NCI-H1694 (cell line): ENCODE data around the gene RUNX2.

Source experiments
- DNase-seq: peaks from one replicate; lab custom pipeline; 2025; lab: John Stamatoyannopoulos, UW

The RUNX2 gene

DNA sequence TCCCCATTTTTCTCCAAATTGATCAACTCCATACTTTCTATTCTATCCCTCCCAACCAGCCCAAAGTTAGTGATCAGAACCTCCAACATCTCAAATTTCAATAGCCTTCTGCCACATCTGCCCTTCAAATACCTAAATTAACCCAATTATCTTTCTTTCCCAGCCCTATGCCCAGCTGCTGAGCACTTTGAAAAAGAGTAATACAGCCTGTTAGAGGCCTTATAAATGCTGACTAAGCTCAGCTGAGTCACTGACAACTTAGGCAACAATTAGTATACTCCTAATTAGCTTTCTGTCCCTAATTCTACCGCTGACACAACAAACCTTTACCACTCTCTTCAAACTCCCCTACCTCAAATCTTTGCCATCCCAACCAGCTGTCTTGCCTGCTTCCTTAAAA lies 23.5 kb downstream of the RUNX2 start:
- DNase-seq: no peak

- DNase-seq: no peak
Observed at GRCh38 chr6:45353654-45354053, 25.5 kb downstream of the RUNX2 start.

- DNase-seq: no peak
Observed at GRCh38 chr6:45364466-45364865, 36.3 kb downstream of the RUNX2 start.

- no peak for DNase-seq
Observed at GRCh38 chr6:45365036-45365435, 36.9 kb downstream of the RUNX2 start.

DNA sequence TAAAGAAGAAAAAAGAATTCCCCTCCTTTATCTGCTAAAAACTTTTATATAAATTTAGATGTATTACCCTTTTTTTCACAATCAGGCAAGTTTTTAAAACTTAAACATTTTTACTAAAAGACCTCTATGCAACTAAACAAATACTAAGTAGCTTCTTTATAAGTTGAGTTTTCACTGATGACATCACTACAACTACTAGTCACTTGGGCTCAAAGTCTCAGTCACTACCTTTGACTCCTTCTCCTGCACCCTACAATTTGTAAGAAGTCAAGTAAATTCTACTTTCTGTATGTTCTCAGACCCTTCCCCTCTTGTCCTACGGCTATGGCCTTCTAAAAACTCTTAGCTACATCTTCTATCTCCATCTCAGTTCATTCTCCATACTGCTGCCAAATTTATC lies 38.4 kb downstream of the RUNX2 start:
- DNase-seq: no peak

- DNase-seq: no peak
Observed at GRCh38 chr6:45367999-45368398, 39.9 kb downstream of the RUNX2 start.

GRCh38 chr6:45369870-45370269 lies 41.7 kb downstream of the RUNX2 start:
- DNase-seq: no peak

GRCh38 chr6:45371924-45372573 lies 43.9 kb downstream of the RUNX2 start:
- no peak for DNase-seq

DNA sequence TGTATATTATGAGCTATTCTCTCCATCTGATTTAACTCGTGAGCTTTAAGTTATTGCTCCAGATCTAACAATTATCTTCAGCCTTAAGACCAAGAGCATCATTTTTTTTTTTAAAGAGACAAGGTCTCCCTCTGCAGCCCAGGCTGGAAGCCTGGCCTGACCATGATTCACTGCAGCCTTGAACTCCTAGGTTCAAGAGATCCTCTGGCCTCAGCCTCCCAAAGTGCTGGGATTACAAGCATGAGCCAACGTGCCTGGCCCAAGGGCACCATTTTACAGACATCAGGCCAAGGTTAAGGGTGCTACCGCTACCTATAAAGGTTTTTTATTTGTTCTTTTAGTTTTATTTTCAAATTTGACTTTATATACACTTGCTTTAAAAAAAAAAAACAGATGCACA lies 47.3 kb downstream of the RUNX2 start:
- DNase-seq: no peak

DNA sequence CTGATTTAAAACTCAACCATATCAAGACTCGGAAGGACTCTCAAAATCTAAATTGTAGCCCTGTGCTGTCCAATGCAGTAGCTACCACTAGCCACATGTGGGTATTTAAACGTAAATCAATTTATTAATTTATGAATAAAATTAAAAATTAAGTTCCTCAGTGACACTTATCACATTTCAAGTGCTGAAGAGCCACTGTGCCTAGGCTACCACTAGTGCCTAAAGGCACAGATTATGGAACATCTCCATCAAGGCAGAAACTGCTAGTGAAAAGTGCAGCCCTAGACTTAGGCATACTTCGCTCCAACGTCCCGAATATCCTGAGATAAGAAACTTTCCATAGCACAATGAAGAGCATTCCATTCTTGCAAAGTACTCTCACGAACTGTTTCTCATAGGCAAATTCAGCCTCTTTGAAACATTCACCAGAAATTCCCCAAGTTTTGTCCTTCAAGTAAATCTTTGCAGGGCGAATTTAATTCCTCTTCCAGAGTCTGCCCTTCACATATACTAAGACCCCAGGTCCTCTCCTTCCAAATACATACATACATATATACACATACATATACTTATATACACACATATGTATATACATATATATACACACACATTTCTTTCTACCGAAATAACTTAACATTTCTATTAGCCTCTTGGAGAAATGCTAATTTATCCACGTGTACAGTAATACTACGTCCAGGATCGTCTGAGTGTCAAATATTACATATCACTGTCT lies 48.3 kb downstream of the RUNX2 start:
- no peak for DNase-seq

DNA sequence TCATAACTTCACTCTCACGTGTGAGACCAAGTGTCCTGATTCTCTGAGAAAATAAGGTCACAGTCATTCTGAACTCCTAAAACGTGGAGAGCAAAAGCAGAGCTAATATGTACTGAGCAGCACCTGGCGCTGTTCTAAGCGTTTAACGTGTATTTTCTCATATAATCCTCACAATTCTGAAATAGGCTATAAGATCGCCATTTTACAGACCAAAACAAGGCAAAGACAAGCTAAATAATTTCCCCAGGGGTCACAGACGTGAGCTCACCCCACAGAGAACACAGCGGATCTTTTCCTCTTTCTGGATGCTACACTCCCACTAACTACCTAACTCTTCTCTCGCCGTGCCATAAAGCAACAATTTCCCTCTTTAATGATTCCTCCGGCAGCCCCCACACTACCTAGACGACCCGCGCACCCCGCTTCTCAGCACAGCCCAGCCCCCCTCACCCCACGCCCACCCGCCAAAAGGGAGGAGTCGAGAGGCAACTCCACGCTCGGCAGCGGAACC lies 49.0 kb downstream of the RUNX2 start:
- DNase-seq: peak; percentile 53

GRCh38 chr6:45377554-45378333 lies 49.6 kb downstream of the RUNX2 start, which contains the start of gene SUPT3H:
Gene SUPT3H, minus strand, starts transcription at chr6:45377934.
- peak; percentile 72 for DNase-seq

- DNase-seq: peak; percentile 52
Observed at GRCh38 chr6:45378334-45378926, 50.3 kb downstream of the RUNX2 start.

DNA sequence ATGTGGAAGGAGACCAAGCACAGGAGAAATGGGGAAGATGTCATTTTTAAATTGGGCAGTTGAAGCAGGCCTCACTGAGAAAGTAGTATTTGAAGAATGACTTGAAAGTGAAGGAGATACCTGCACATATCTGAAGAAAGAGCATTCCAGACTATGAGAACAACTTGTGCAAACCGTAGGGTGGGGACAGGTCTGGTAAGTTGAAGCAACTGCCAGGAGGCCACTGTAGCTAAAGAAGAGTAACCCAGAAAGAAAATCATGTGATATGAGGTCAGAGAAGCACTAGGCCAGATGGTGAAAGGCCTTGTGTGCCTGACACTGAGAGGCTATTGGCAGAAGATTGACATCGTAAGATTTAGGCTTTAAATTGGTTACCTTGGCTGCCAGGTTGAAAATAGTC lies 54.3 kb downstream of the RUNX2 start:
- no peak for DNase-seq

- DNase-seq: no peak
Observed at GRCh38 chr6:45386501-45386900, 58.4 kb downstream of the RUNX2 start.

DNA sequence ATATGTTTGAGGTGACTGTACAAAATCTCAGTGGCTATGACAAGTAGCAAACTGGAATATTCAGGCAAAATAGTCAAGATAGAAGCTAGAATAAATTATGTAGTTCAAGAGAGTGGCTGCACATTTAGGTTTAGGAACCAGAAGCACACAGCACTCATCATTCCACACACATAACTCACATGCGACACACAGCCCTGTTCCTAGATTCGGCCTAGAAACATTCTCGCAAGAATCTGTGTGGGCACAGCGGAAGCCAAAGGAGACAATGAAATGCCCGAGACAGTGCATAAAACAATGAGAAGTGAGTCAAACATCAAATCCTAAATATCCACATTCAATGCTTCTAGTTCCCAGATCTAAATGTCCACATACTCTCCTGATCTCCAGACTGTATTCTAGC lies 59.1 kb downstream of the RUNX2 start:
- no peak for DNase-seq

DNA sequence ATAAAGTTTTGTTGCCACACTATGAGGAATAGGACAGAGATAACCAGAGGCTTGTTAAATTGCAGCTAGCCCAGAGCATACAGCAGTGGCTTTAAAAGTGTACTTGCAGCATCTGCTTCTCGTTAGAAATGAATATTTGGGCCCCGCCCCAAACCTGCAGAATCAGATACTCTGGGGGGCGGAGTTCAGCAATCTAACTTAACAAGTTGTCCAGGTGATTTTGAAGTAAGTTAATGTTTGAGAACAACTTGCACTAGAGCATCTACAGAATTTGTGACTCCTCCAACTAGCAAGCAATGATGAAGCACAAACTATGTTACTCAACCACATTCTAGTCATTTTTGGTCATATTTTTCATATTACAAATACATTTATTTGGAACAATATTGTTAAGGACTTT lies 60.2 kb downstream of the RUNX2 start:
- no peak for DNase-seq

DNA sequence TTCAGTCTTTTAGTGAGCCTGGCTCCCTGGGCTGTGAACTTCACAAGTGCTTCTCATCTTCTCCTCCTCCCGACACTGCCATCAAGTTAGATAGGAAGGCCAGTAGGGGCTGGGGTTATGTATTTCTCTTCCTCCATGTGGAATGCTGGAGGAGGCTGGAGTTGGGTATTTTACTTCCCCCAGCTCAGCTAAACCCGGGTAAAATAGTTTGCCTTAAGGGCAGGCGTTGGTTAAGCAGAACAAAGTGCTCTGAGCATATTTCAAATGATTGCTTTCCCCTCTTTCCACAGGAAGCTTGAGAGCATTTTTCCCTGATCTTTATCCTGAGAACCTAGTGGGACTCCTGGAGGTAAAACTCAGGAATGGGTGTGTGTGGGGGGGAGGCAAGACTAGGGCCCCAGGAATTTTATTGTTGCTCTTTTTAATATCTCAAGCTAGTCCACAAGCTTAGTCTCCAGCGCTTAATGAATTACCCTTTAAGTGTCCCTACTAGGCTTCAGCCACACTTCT lies 66.5 kb downstream of the RUNX2 start:
- no peak for DNase-seq

DNA sequence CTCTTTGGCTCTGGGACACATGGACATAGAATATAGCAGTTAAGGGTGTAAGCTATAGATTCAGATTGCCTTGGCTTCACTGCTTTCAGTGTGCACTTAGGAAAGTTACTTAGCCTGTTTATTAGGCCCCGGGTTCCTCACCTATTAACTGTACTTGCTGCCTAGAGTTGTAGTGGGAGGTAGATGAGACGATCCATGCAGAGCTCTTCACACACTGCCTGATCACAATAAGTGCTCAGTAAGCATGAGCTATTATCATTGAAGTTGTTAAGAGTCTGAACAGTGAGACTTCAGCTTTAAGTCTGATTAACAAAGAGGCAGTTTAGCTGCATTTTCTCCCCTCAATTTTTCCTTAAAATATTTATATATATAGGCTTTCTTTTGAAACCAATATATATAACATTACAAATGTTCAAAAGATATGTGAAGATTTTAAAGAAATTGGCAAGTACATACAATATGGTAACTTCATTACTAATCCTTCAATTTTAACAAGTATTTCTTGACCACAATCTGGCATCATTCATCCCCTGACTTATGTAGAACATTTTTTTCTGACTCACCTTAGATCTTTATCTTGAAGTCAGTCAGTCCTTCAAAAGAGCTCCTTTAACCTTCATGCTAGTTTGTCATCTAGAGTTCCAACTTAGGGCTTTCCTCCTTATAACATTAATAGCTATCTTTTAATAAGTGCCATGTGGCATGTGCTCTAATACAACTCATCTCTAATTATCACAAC lies 70.1 kb downstream of the RUNX2 start:
- no peak for DNase-seq

DNA sequence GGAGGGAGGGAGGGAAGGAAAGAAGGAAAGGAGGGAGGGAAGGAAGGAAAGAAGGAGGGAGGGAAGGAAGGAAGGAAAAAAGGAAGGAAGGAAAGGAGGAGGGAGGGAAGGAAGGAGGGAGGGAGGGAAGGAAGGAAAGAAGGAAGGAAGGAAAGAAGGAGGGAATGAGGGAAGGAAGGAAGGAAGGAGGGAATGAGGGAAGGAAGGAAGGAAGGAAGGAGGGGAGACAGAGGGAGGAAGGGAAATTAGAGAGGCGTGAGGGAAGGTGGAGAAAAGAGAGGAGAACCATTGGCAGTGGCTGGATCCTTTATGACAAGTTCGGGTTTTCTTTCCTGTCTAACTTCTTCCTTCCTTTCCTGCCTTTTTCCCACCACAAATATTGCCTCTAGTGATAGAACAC lies 71.9 kb downstream of the RUNX2 start:
- DNase-seq: no peak

DNA sequence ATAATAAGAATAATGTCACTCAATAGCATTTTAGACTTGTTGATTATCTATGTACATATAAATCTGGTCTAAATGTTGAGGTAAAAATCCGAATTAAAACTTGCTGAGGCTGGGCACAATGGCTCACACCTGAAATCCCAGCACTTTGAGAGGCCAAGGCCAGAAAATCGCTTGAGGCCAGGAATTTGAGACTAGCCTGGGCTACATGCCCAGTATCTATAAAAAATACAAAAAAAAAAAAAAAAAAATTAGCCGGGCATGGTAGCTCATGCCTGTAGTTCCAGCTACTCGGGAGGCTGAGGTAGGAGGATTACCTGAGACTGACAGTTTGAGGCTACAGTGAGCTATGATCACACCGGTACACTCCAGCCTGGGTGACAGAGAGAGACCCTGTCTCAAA lies 83.8 kb downstream of the RUNX2 start:
- no peak for DNase-seq

- DNase-seq: no peak
Observed at GRCh38 chr6:45415315-45415714, 87.2 kb downstream of the RUNX2 start.
